ENCODE data around the gene FIGN.

GRCh38 chr2:163630836-163631235 is 105.0 kb downstream of the FIGN start:
- TF ChIP-seq CTCF (IDR thresholded peaks at IDR 0.05): no peak
- TF ChIP-seq POLR2A (IDR thresholded peaks at IDR 0.05): no peak
